GM12872 (cell line): ENCODE results near the gene AGBL4.

Experiments used
- TF ChIP-seq, protein P1 (sequence below): IDR thresholded peaks from 3 replicates; pipeline ENCODE4 v1.5.1; 2011; ENCODE audit warnings: low read depth, mild to moderate bottlenecking, low read length, moderate library complexity; ENCODE audit not compliant: insufficient read depth

The AGBL4 gene

DNA sequence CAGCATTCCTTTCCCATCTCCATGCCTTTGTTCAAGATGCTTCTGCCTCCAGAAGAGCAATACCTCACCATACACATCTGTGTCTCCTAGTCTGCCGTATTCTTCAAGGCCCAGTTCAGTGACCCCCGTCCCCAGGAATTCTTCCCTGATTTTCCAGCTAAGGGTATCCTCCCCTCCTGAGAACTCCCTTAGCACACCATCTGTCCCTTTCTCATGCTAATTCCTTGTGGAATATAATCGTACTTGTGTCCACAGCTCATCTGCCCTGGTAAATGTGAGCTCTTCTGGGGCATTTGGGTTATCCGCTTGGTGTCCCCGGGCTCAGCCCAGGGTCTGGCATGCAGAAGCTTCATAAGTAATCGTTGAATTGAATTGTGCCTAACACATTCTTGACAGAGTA is 1288.0 kb downstream of the AGBL4 start:
- TF ChIP-seq, protein P1, sequence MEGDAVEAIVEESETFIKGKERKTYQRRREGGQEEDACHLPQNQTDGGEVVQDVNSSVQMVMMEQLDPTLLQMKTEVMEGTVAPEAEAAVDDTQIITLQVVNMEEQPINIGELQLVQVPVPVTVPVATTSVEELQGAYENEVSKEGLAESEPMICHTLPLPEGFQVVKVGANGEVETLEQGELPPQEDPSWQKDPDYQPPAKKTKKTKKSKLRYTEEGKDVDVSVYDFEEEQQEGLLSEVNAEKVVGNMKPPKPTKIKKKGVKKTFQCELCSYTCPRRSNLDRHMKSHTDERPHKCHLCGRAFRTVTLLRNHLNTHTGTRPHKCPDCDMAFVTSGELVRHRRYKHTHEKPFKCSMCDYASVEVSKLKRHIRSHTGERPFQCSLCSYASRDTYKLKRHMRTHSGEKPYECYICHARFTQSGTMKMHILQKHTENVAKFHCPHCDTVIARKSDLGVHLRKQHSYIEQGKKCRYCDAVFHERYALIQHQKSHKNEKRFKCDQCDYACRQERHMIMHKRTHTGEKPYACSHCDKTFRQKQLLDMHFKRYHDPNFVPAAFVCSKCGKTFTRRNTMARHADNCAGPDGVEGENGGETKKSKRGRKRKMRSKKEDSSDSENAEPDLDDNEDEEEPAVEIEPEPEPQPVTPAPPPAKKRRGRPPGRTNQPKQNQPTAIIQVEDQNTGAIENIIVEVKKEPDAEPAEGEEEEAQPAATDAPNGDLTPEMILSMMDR: no peak

DNA sequence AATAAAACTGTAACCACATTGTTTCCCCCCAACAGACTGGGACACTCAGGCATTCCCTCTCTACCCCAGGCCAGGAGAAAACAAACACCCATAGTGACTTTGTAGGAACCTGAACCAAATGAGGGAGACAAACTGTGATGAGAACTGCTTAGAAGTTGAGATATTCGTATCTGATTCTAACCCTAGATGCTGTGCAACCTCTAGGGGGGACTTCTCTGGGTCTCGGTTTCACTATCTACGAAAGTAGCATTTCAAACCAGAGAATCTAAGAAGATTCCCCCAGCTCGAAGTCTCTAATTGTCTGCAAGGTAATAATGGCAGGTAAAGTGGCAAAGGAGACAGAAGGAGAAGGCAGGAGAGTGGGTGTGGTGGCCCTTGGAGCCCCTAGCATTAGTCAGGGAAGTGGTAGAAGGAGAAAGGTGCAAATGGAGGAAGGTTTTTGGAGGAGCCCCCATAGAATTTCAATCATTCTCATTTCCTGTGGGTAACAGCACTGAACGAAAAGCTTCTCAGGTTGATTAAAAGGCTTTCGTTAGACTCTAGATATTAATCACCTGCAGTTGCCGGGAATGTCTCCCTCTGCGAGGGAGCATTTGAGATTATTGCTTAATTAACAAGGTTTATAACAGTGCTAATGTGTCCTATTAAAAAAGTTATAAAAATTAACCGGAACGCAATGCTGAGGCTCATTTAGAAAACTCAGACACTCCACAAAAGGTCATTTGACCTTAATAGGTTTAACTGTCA is 1293.4 kb downstream of the AGBL4 start:
- TF ChIP-seq, protein P1: peak; percentile 19; the same call in 1 of the 3 replicates

DNA sequence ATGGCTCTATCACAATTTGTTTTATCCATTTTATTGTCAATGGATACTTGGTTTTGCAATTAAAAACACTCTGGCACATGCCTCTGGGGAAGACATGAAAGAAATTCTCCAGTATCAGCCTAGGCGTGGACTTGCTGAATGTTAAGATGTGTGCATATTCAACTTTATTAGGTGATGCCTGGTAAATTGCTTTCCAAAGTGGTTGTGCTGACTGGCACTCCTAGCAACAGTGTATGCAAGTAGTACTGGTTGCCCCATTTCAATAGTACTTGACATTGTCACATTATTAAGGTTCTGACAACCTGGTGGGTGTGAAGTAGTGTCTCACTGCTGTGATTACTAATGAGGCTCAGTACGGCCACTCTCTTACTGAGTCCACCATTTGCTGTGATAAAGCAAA is 1295.2 kb downstream of the AGBL4 start:
- TF ChIP-seq, protein P1: no peak

DNA sequence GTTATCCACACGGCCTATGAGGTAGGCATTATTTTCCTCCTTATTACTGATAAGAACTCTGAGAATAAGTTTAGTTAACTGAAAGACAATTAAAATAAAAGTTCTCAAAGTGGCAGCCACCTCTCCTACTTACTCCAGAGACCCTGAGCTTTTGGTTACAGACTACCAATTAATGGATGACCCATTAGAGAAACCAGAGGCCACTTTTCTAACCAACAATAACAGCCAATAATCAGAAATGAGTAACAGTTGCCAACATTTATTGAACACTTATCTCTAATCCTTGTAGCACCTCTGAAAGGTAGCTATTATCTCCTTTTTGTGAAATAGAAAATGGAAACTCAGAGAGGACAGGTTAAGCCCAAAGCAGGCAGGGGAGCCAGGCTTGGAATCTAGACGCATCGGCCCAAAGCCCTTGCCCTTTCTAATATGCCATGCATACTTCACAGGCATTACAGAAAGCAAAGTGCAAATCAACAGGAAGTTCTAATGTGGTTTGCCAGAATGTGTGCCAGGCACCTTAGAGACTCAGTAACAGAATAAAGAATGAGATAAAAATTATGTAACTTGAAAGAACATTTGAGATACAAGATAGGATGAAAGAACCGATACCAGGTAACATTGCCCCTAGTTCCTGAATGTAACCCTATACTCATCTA is 1297.1 kb downstream of the AGBL4 start:
- TF ChIP-seq, protein P1: no peak

DNA sequence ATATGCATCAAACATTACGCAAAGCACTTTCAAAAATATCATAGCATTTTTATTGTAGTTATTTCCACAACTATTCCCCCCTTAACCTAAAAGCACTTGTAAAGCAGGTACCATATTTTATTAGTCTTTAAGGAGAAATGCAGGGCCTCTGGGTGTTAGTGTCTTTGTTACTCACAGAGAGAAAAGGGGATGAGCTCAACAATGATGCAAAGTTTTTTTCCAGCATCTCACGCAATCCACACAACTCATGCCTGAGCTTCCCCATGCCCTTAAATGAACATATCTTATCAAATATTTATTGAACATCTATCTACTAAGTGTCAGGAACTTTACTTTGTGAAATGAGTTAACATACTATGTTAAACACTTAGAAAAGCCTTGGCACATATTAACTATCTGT is 1297.6 kb downstream of the AGBL4 start:
- TF ChIP-seq, protein P1: no peak

DNA sequence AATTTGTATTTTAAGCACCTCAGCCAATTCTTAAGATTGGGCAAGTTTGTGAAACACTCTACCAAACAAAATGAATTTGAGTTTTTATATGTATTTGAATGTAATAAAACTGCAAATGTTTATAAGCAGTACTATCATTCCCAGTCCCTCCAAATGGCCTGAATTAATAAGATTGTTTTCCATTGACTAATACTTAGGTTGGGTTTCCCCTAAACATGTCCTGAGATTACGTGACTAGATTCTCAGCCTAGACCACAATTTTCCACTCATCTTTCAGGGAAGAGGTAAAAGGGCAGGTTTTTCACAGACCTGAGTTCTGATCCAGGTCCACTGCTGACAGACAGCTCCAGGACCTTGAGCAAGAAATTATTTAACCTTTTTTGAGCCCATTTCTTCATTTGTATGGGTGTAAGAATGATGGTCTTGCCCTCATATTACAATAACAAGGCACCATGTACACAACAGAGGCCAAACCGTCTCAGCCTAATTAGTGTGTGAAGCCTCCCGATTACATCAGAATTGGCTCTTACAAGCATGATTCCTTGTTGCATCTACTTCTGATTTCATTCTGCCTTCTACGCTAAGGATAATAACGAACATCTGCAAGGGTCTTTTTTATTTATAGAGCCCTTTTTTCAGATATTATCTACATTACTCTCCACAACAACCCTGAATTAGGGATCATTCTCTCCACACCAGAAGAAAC is 1298.3 kb downstream of the AGBL4 start:
- TF ChIP-seq, protein P1: no peak

DNA sequence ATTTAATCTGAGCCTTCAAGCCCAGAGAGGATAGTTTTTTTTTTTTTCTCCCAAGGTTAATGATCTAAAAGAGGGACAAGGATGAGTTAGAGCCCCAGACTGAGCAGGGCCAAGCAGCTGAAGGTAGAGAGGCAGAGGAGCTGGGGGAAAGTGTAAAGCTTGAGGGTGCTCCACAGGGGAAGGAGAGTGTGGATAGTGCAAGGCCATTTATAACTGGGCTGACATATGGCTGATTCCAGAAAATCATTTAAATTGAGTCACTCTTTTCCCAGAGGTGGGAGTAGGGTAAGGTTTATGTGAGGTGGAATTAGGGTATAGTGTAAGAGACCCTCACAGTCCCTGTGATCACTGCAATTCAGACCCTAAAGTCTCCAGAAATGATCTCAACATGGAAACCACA is 1302.8 kb downstream of the AGBL4 start:
- TF ChIP-seq, protein P1: no peak
